Tibial nerve (tissue), 4 donors: ENCODE data around the gene LRSAM1.

Experiments used
- EP300 ChIP-seq, 2 donors: sonication (generic); formaldehyde crosslinking; IDR thresholded peaks; one replicate each; pipeline ENCODE4 v1.6.1; 2017; ENCODE audit warnings: antibody characterized with exemption in 2 of 2, mild to moderate bottlenecking in 1 of 2
- POLR2A ChIP-seq, 2 donors: fragments of 450-650 bp; IDR thresholded peaks; one replicate each; pipeline ENCODE4 v1.6.1; 2017; ENCODE audit warnings: antibody characterized with exemption in 2 of 2, mild to moderate bottlenecking in 2 of 2, moderate library complexity in 2 of 2
- TF ChIP-seq, protein P1 (sequence below), 5 experiments: fragments of 200-600 bp in 3 of 5; fragments of 450-650 bp in 2 of 5; sonication (generic) in 3 of 5; IDR thresholded peaks; one replicate each; pipeline ENCODE4 v1.5.1; 2016 to 2019; ENCODE audit warnings: antibody characterized with exemption in 5 of 5, mild to moderate bottlenecking in 3 of 5, moderate library complexity in 2 of 5

DNA sequence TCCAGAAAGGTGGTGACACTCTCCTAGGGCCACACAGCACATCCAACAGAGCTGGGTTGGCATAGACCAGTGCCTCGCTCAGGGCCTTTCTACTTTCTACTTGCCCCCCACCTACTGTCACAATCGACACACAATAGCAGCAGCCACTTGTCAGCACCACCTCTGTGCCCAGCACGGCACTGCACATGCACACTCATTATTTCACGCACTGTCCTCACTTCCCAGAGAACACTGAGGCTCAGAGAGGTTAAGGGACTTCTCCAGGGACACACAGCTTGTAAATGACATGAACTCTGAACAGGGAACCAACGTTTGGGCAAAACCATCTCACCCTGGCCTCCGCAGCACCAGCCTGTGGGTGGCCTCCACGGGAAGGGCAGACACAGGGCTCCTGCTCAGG is 89.9 kb downstream of the LRSAM1 start:
- TF ChIP-seq, protein P1, sequence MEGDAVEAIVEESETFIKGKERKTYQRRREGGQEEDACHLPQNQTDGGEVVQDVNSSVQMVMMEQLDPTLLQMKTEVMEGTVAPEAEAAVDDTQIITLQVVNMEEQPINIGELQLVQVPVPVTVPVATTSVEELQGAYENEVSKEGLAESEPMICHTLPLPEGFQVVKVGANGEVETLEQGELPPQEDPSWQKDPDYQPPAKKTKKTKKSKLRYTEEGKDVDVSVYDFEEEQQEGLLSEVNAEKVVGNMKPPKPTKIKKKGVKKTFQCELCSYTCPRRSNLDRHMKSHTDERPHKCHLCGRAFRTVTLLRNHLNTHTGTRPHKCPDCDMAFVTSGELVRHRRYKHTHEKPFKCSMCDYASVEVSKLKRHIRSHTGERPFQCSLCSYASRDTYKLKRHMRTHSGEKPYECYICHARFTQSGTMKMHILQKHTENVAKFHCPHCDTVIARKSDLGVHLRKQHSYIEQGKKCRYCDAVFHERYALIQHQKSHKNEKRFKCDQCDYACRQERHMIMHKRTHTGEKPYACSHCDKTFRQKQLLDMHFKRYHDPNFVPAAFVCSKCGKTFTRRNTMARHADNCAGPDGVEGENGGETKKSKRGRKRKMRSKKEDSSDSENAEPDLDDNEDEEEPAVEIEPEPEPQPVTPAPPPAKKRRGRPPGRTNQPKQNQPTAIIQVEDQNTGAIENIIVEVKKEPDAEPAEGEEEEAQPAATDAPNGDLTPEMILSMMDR (IDR thresholded peaks at IDR 0.05), result no peak
- TF ChIP-seq POLR2A (IDR thresholded peaks at IDR 0.05), result no peak
- TF ChIP-seq EP300 (IDR thresholded peaks at IDR 0.05), result no peak
